Ascending aorta (tissue), 2 donors: ENCODE results near the gene SLC1A1. TPM values are rescaled to one million over a fixed set of nuclear protein-coding genes. Genes with fewer than 3 reads are reported as not detected.

Source experiments
- DNase-seq, 2 donors: peaks; one replicate each; pipeline ENCODE4 v3.0.0-alpha.2; 2019; ENCODE audit warnings: low spot score in 2 of 2
- H3K27ac ChIP-seq, 2 donors: fragments of 200-600 bp; sonication (generic); one replicate each; pipeline ENCODE4 v1.5.1; 2016 to 2017; ENCODE audit warnings: mild to moderate bottlenecking in 1 of 2
- H3K27me3 ChIP-seq: fragments of 200-600 bp; sonication (generic); one replicate; pipeline ENCODE4 v1.5.1; 2017
- H3K36me3 ChIP-seq, 2 donors: fragments of 200-600 bp; sonication (generic); one replicate each; pipeline ENCODE4 v1.5.1; 2016
- H3K4me1 ChIP-seq, 2 donors: fragments of 200-600 bp; sonication (generic); one replicate each; pipeline ENCODE4 v1.5.1; 2016 to 2017; ENCODE audit warnings: mild to moderate bottlenecking in 1 of 2
- H3K4me3 ChIP-seq, 2 donors: fragments of 200-600 bp; sonication (generic); one replicate each; pipeline ENCODE4 v1.5.1; 2016 to 2017; ENCODE audit warnings: mild to moderate bottlenecking in 1 of 2
- H3K9me3 ChIP-seq, 2 donors: fragments of 200-600 bp; sonication (generic); one replicate each; pipeline ENCODE4 v1.5.1; 2016
- intact Hi-C: fragments of 100-400 bp; cut with DNase I; formaldehyde crosslinking; loops from one replicate; pipeline ENCODE4 v1.15.1; 2023
- total RNA-seq: library from RNA; depleted of rRNA; stranded (reverse); fragments of >200 nt; gene quantifications from one replicate; pipeline ENCODE4 v1.1.0, GENCODE V29; 2016
- TF ChIP-seq, protein P1 (sequence below), 3 experiments: fragments of 200-600 bp in 2 of 3; fragments of 450-650 bp in 1 of 3; sonication (generic) in 2 of 3; IDR thresholded peaks; one replicate each; pipeline ENCODE4 v1.5.1; 2016 to 2019; ENCODE audit warnings: antibody characterized with exemption in 3 of 3, mild to moderate bottlenecking in 1 of 3, moderate library complexity in 1 of 3

SLC1A1 gene
- total RNA-seq, 1 donor from 2014 or later: 6.5 TPM

- H3K27ac ChIP-seq: no peak overlapping the region
- intact Hi-C loops: no loop called here
Measured at GRCh38 chr9:4620881-4621555, 130.8 kb downstream of the SLC1A1 start.

GRCh38 chr9:4622016-4622415, 131.7 kb downstream of the SLC1A1 start:
- Histone ChIP-seq H3K27ac (no peak overlapping the region), H3K4me3 (no peak overlapping the region), H3K36me3 (no peaks in the 10 kb centered on the region), H3K9me3 (no peaks in the 10 kb centered on the region), H3K4me1 (peaks cover 0 to 3% of the 10 kb centered on the region in 2 donors), H3K27me3 (no peaks in the 10 kb centered on the region)
- intact Hi-C loops: no loop called here
- TF ChIP-seq, protein P1, sequence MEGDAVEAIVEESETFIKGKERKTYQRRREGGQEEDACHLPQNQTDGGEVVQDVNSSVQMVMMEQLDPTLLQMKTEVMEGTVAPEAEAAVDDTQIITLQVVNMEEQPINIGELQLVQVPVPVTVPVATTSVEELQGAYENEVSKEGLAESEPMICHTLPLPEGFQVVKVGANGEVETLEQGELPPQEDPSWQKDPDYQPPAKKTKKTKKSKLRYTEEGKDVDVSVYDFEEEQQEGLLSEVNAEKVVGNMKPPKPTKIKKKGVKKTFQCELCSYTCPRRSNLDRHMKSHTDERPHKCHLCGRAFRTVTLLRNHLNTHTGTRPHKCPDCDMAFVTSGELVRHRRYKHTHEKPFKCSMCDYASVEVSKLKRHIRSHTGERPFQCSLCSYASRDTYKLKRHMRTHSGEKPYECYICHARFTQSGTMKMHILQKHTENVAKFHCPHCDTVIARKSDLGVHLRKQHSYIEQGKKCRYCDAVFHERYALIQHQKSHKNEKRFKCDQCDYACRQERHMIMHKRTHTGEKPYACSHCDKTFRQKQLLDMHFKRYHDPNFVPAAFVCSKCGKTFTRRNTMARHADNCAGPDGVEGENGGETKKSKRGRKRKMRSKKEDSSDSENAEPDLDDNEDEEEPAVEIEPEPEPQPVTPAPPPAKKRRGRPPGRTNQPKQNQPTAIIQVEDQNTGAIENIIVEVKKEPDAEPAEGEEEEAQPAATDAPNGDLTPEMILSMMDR (IDR thresholded peaks at IDR 0.05): no peak
- no peak for DNase-seq

More at GRCh38 chr9:4620881-4621555, 130.8 kb downstream of the SLC1A1 start:
- Histone ChIP-seq H3K4me1 (peaks cover 0 to 3% of the 10 kb centered on the region in 2 donors), H3K9me3 (no peaks in the 10 kb centered on the region), H3K27me3 (no peaks in the 10 kb centered on the region), H3K36me3 (no peaks in the 10 kb centered on the region), H3K4me3 (no peak overlapping the region)
- DNase-seq: no peak
- TF ChIP-seq, protein P1 (IDR thresholded peaks at IDR 0.05): no peak

DNA sequence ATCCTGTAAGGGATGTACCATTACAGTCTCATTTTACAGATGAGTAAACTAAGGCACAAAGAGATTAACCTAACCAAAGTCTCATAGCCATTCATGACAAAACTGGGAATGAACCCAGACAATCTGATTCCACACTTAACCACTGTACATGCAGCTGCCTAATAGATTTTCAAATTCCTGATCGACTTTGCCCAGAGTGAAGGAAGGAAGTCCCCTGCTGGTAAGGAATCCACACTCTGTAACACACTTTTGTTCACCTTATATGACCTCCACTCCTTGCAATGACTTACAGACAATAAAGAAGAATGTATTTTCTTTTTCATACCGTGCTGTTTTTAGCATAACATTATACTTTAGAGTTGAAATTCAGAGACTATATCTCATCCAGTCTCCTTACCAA, 140.6 kb downstream of the SLC1A1 start:
- Histone ChIP-seq H3K4me1 (no peaks in the 10 kb centered on the region), H3K27me3 (no peaks in the 10 kb centered on the region), H3K36me3 (no peaks in the 10 kb centered on the region), H3K27ac (no peak overlapping the region), H3K9me3 (no peaks in the 10 kb centered on the region), H3K4me3 (no peak overlapping the region)
- TF ChIP-seq, protein P1 (IDR thresholded peaks at IDR 0.05): no peak
- DNase-seq: no peak
- intact Hi-C loops: no loop called here

Other genes with a start within 250 kb of the SLC1A1 start
- gene GLIS3, start 190.4 kb upstream of the SLC1A1 start, total RNA-seq: 11.9 TPM
- 19.2 TPM for gene PLPP6, start 171.8 kb downstream of the SLC1A1 start, total RNA-seq
- not detected for gene SPATA6L, start 176.0 kb downstream of the SLC1A1 start, total RNA-seq
- gene CDC37L1, start 189.1 kb downstream of the SLC1A1 start, total RNA-seq: 17.2 TPM